ENCODE measurements around the gene OTUD1.
"Not testable (repeated sequence)": the region's sequence is repeated elsewhere in the genome, so short reads cannot be mapped to it uniquely, and the experiment has no call there.

Gene OTUD1

GRCh38 chr10:23438547-23439451 lies at the start of gene OTUD1:
Gene OTUD1, plus strand, starts transcription at chr10:23439075. Its CDS starts 383 bp downstream, at chr10:23439458.
- DNase-seq, result peak; percentile 93

- not testable (repeated sequence) for DNase-seq
Observed at GRCh38 chr10:23390408-23390807, 48.5 kb upstream of the OTUD1 start.

- DNase-seq, result no peak
Observed at GRCh38 chr10:23390809-23391208, 48.1 kb upstream of the OTUD1 start.

DNA sequence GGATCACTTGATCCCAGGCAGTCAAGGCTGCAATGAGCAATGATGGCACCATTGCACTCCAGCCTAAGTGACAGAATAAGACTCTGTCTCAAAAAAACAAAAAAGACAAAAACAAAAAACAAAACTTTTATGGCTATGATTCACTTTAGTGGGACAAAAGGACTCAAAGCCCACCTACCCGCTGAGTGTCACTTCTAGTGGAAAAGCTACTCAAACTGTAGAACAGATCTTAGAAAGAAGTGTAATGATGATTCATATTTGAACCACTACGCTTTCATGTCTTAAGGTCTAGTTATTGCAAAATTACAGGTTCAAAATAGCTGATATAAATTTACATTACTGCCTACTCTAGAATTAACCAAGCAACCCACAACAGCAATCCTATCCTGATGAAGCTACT lies 47.1 kb upstream of the OTUD1 start:
- no peak for DNase-seq

DNA sequence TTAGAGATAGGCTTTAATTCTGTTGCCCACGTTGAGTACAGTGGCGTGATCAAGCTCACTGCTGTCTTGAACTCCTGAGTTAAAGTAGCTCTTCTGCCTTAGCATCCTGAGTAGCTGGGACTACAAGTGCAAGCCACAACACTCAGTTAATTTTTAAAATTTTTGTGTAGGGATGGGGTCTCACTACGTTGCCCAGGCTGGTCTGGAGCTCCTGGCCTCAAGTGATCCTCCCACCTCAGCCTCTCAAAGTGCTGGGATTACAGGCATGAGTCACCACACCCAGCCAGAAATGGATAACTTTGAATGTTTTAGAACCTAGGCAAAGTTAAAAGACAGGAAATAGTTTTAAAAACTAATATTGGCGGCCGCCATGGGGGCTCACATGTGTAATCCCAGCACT lies 43.9 kb upstream of the OTUD1 start:
- no peak for DNase-seq

DNA sequence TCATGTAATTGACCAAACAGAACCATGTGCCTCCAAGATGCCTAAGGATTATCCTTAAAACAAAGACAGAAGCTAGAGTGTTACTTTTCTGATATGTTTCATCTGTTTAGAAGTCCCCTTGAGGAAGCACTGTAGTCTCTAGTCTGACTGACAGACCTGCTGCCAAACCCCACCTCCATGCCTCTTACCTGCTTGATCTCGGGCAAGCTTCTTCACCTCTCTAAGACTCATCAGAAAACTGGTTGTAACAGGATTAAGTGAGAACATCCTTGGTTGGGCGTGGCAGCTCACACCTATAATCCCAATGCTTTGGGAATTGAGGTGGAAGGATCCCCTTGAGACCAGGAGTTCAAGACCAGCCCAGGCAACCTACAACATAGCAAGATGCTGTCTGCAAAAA lies 42.2 kb upstream of the OTUD1 start:
- no peak for DNase-seq

GRCh38 chr10:23399701-23400144 lies 39.2 kb upstream of the OTUD1 start:
- DNase-seq, result no peak

- no peak for DNase-seq
Observed at GRCh38 chr10:23402856-23403255, 36.0 kb upstream of the OTUD1 start.

DNA sequence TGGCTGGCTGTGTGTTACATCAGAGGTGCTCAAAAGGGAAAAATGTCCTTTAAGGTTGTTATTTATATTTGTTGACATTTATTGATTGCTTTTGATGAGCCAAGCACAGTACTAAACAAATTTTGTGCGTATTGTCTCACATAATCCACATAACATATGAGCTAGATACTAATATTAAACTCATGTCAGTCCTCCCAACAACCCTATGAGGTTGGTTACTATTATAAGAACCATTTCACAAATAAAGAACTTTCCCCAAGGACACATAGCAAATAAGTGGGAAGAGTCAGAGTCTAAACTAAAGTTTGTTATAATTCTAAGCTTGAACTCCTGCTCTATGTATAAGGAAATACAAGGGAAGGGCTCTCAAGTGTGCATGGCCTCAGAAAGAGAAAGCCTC lies 35.6 kb upstream of the OTUD1 start:
- no peak for DNase-seq

DNA sequence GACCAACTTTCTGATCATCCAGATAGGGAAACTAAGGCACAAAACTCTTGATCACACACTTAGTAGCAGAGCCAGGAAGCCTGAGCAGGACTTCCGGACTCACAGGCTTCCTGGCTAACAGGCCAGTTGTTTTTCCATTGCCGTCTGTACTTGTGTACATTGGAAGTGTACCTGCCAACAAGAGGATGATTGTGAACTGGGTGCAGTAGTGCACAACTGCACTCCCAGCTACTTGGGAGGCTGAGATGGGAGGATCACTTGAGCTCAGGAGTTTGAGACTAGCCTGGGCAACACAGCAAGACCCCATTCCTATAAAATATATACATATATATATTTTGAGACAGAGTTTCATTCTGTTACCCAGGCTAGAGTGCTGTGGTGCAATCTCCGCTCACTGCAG lies 35.2 kb upstream of the OTUD1 start:
- no peak for DNase-seq

GRCh38 chr10:23404461-23404980 lies 34.4 kb upstream of the OTUD1 start:
- DNase-seq, result no peak

- DNase-seq, result no peak
Observed at GRCh38 chr10:23405540-23405939, 33.3 kb upstream of the OTUD1 start.

GRCh38 chr10:23406409-23406808 lies 32.5 kb upstream of the OTUD1 start:
- DNase-seq, result no peak

DNA sequence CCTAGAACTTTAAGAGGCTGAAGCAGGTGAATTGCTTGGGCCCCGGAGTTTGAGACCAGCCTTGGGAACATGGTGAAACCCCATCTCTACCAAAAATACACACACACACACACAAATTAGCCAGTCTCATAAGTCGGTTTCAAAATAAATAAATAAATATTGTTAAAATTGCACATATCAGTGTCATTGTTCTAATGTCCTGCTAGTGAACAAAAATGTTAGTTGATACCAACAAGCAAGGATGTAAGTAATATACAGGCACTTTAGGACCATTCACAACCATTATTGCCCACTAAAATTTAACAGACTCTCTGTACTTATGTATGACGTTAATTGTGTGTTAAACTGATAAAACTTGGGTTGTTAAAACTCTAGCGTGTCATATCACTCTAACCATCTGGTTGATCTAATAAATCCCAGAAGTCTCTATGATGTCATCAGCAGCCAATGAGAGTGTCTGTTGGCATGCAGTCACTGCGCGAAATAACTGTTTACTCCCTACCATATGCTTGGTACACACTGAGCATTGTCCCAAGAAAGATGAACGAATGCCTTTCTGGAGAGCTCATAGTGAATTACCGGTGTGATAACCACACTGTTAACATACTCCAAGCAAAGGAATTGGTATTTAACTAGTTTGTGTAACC lies 30.4 kb upstream of the OTUD1 start:
- no peak for DNase-seq

DNA sequence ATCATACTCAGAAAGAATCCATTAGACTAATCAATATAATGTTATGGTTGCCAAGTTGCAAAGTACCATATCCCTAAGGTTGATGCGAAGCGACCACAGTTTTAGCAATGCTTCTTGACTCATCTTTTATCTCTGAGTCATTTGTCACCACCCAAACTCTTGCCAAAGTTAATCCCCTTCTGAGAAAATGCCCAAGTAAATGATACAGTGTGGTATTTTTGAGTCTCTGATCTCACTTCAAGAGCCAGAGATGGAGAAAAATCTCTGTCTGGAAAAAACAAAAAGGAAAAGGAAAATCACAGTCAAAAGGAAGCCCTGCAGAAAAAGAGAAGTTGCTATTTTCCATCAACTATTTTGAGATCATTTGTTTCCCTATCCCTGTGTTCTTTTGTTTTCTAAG lies 26.7 kb upstream of the OTUD1 start:
- DNase-seq, result no peak

- DNase-seq, result no peak
Observed at GRCh38 chr10:23413629-23414089, 25.2 kb upstream of the OTUD1 start.

DNA sequence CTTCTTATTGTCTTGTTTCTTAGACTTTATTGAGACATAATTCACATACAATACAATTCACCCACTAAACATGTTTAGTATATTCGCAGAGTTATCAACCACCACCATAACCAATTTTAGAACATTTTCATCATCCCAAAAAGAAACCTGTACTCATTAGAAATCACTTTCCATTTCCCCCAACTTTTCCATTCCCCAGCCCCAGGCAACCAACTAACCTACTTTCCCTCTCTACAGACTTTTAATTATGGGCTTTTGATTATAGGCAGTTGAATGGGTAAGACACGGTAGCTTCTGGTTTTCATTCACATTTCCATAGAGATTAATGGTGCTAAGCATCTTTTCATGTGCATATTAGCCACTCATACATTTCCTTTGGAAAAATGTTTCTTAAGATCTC lies 24.2 kb upstream of the OTUD1 start:
- DNase-seq, result no peak

DNA sequence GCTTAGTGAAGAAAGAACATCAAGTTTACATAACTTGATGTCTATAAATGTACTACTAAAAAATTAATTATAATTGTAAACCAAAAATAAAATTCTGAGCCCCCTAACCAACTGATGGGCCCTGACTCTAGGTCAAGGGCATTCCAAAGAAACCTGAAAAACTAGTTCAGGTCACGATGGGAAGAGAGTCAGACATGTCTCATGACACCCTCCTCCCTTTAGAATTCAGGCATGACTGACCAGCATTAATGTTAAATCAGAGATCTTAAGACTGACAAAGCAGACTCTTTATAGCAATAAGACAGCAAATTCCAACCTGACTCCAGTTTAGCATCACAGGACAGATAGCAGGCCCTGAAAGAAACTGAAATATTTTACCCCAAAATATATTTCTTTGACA lies 21.6 kb upstream of the OTUD1 start:
- no peak for DNase-seq

- no peak for DNase-seq
Observed at GRCh38 chr10:23418051-23418681, 20.7 kb upstream of the OTUD1 start.

GRCh38 chr10:23419201-23419600 lies 19.7 kb upstream of the OTUD1 start:
- DNase-seq, result no peak

DNA sequence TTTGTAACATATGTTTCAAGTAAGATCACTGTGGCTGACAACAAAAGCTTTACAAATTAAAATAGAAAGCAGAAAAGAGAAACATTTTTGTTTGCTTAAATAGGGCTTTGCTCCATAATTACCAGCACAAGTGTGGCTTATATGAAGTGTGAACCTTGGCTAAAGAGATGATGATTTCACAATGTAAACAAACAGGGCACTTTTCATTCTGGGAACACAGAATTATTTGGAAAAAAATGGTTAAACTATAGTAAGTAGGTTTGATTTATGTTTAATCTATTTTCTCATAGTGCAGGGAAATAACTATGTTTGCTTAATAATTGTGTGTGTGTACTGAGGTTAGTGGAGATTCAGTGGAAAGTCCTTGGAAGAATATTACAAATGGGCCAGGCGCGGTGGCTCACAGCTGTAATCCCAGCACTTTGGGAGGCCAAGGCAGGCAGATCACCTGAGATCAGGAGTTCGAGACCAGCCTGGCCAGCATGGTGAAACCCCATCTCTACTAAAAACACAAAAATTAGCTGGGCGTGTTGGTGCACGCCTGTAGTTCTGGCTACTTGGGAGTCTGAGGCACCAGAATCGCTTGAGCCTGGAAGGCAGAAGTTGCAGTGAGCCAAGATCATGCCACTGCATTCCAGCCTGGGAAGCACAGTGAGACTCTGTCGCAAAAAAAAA lies 19.1 kb upstream of the OTUD1 start:
- DNase-seq, result no peak

DNA sequence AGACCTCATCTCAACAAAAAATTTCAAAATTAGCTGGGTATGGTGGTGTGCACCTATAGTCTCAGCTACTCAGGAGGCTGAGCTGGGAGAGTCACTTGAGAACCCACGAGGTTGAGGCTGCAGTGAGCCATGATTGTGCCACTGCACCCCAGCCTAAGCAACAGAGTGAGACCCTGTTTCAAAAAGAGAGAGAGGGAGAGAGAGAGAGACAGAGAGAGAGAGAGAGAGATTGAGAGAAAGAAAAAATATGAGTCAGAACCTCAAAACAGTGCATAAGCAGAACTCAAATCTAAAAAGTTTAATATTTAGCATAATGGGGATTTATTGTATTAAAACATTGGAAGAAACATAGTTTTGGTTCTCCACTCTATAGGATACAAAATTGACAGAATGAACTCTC lies 17.5 kb upstream of the OTUD1 start:
- no peak for DNase-seq

DNA sequence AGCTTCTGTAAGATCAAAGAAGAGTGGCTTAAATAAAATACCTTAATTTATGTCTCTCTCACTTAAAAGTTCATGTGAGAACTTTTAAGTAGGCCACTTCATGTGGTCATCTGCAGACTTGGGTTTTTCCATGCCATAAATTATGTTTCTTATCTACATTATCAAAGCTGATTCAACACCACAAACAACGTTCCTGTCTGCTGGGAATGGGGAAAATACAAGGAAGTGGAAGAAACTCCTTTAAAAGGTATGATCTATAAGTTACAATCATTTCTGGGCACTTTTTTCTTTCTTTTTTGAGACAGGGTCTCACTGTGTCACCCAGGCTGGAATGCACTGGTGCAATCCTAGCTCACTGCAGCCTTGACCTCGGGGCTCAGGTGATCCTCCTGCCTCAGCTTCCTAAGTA lies 16.9 kb upstream of the OTUD1 start:
- DNase-seq, result no peak

Measured in CD4-positive, alpha-beta T cell treated with Interleukin-21 for 1 hour (primary cell).